Hindlimb muscle (tissue), 1 donor: ENCODE measurements around the gene EDARADD. TPM values are rescaled to one million over a fixed set of nuclear protein-coding genes. Genes with fewer than 3 reads are reported as not detected.
"Not testable (repeated sequence)": the region's sequence is repeated elsewhere in the genome, so short reads cannot be mapped to it uniquely, and the experiment has no call there.

ENCODE experiments used
- DNase-seq: peaks from one replicate; pipeline ENCODE4 v3.0.0-alpha.2; 2013
- polyA plus RNA-seq: library from polyadenylated mRNA; unstranded; fragments of 120-200 nt; gene quantifications from one replicate; pipeline ENCODE4 v1.2.1, GENCODE V29; 2013; ENCODE audit not compliant: insufficient read length

Gene EDARADD
- polyA plus RNA-seq, 1 donor = 0.19 TPM

DNA sequence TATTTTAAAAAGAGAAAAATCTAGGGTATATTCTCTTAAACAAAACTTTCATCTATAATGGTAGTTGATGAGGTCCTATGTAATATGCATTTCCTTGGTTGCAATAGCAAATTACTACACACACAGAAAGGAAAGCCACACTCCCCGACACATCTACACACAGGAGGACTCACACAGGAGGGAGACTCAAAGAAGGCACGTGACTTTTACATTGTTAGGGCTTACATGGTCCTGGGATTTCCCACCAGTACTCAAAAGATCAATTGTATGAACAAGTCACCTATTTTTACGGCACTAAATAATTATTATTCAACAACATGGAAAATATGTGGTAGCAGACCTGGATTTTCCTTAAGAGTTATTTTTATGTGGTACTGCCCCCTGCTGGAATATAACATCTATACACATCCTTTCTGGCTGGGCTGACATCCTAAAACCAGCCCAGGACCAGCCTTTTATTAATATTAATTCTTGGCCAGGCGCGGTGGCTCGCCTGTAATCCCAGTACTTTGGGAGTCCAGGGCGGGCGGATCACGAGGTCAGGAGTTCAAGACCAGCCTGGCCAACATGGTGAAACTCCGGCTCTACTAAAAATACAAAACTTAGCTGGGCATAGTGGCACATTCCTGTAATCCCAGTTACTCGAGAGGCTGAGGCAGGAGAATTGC, 95.8 kb downstream of the EDARADD start:
- peak; percentile 32 for DNase-seq

DNA sequence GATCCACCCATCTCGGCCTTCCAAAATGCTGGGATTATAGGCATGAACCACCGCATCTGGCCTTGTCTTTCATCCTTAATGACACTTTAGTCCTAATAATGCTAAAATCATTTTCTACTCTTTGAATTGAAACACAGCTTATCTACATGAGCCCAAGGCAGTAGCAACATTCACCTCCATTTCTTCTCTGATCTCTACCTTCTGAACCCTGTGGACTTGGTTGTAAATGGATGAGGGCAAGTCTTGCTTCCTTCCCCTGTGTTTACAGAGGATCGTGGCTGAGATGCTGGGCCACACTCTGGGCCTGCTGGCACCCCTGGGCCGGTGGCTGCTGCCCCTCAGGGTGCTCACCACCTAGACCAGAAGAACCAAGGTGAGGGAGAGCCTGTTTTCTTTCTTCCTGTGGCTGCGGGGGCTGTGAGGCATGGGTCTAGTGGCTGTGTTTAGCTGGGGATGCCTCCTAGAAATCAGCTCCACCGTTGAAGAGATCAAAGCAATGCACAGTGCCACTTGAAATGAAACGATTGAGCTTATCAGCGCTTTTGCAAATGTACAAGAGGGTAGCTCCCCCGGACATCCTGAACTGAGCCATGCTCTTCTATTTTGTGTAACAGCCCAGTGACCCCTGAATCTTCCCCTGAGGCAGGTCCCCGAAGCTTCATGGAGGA, 97.5 kb downstream of the EDARADD start:
- no peak for DNase-seq

DNA sequence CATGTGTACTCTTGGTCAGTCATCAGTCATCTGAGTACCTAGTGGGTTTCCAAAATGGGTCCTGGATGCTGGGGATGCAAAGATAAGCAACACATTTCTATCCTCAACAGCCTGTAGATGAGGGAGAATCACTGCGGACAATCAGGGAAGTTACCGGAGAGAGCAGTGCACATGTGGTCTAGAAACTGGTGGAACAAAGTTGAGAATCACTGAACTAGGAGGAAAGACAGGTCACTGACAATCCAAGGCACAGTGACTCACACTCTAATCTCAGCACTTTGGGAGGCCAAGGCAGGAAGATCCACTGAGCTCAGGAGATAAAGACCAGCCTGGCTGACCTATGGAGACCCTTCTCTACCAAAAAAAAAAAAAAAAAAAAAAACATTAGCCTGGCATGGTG, 98.3 kb downstream of the EDARADD start:
- DNase-seq = no peak

DNA sequence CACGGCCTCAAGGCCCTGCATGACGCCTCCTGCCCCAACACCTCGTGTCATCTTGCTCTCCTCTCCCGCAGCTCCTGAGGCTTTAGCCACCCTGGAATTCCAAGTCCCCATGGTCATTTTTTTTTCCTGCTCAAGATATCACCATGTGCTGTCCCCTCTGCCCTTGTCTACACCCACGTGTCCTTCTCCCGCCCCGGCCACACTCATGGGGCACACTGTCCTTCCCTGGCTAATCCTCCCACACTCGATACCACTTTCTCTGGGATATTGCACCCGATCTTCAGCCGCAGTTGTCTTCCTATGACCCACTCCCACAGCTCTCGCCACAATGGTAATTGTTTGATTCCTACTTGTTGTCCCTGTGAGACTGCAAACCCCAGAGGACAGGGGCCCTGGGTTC, 100.0 kb downstream of the EDARADD start:
- DNase-seq = no peak

GRCh38 chr1:236494586-236495466, 100.7 kb downstream of the EDARADD start:
- DNase-seq = no peak

- DNase-seq = no peak
Measured at GRCh38 chr1:236495467-236496112, 101.5 kb downstream of the EDARADD start.

DNA sequence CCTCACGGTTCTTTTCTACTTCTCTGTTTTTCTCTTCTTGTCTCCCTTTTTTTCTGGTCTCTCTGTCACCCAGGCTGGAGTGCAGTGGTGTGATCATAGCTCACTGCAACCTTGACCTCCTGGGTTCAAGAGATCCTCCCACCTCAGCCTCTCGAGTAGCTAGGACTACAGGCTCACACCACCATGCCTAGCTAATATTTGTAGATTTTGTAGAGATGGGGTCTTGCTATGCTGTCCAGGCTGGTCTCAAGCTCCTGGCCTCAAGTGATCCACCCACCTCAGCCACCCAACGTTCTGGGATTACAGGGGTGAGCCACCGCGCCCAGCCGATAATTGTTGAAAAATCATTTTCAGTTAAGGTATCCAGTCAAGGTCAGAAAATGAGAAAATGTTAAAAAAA, 103.8 kb downstream of the EDARADD start:
- no peak for DNase-seq

GRCh38 chr1:236501093-236501492, 107.0 kb downstream of the EDARADD start:
- no peak for DNase-seq

GRCh38 chr1:236502579-236502971, 108.5 kb downstream of the EDARADD start:
- no peak for DNase-seq

- DNase-seq = peak; percentile 32
Measured at GRCh38 chr1:236502972-236503639, 109.0 kb downstream of the EDARADD start.

DNA sequence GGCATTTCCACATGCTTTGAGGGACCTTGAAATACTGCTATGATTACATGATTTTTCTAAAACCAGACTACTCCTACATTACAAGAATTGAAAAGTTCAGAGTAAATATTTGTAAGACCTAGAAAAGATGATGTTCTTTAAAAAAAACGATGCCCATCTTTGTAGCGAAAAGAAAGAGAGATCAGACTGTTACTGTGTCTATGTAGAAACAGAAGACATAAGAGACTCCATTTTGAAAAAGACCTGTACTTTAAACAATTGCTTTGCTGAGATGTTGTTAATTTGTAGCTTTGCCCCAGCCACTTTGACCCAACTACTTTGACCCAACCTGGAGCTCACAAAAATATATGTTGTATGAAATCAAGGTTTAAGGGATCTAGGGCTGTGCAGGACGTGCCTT, 110.3 kb downstream of the EDARADD start:
- not testable (repeated sequence) for DNase-seq

GRCh38 chr1:236507022-236507700, 113.1 kb downstream of the EDARADD start:
- DNase-seq = no peak

DNA sequence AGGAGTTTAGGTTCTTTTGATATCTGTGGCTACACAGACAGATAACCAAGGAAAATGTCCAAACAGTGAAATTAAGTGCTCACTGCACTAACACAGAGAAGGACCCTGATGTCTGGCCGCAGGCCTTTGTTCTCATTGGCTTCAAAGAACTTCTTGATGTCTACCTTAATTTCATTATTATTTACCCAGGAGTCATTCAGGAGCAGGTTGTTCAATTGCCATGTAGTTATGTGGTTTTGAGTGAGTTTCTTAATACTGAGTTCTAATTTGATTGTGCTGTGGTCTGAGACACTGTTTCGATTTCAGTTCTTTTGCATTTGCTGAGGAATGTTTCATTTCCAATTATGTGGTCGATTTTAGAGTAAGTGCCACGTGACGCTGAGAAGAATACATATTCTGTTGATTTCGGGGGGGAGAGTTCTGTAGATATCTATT, 114.5 kb downstream of the EDARADD start:
- DNase-seq = no peak

- no peak for DNase-seq
Measured at GRCh38 chr1:236509203-236509602, 115.1 kb downstream of the EDARADD start.

GRCh38 chr1:236509647-236510401, 115.7 kb downstream of the EDARADD start:
- DNase-seq = no peak

DNA sequence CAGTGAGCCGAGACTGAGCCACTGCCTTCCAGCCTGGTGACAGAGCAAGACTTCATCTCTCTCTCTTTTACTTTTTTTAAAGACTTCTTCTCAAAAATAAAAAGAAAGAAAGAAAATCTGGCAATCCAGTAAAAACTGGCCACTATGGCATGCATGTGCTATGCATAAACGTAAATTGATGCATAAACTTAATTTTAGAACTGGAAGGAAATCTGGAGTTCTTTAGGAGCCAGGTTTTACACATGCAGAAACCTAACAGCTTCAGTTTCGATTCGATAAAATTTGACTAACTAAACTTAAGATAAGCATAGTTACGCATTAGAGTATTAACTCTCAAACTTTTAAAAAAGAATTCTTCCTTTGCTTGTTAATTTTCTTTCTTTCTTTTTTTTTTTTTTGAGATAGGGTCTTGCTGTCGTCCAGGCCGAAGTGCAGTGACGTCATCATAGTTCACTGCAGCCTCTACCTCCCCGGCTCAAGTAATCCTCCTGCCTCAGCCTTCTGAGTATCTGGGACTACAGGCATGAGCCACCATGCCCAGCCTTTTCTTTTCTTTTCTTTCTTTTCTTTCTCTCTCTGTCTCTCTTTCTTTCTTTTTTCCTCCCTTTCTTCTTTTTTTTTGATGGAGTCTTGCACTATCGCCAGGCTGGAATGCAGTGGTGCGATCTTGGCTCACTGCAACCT, 117.8 kb downstream of the EDARADD start:
- DNase-seq = no peak

DNA sequence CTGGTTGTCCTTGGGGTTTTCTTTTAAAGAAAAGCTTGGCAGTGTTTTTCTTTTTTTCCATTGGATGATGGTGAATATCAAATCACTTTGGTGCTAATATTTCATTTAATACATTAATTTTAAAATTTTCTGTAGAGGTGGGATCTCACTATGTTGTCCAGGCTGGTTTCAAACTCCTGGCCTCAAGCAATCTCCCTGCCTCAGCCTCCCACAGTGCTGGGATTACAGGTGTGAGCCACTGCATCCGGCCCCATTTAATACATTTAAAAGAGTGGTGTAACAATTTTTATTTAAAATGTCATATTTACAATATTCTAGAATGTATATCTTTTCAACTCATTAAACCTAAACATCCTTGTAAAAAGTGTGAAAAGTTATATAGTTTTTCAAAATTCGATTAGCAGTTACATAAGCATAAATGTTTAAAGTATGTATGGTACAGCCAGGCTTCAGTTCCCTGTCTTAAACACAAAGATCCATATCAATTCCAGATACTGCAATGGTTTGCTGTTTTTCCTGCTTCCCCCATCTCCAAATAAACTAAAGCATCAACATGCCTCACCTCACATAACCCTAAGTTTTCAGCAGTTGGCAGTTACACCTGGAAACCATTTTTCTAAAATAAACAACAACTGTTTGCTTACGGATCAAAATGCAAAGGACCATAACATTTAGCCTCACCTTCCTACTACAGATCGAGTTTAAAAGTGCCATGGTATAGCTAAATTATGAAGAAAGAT, 120.8 kb downstream of the EDARADD start:
- DNase-seq = no peak

- no peak for DNase-seq
Measured at GRCh38 chr1:236515443-236515958, 121.4 kb downstream of the EDARADD start.
